HepG2 (cell line): Measurements from ENCODE around the gene BFAR. TPM values are rescaled to one million over a fixed set of nuclear protein-coding genes. Genes with fewer than 3 reads are reported as not detected.

Experiments used
- MED13 ChIP-seq: sonication (generic); formaldehyde crosslinking; IDR thresholded peaks from 2 replicates; pipeline ENCODE4 v1.5.0; 2020; ENCODE audit warnings: missing genetic modification reagents
- SPEN ChIP-seq: sonication (generic); formaldehyde crosslinking; IDR thresholded peaks from 2 replicates; pipeline ENCODE4 v1.5.1; 2020; ENCODE audit warnings: low read depth, mild to moderate bottlenecking, missing genetic modification reagents
- WIZ ChIP-seq: sonication (generic); formaldehyde crosslinking; IDR thresholded peaks from 2 replicates; pipeline ENCODE4 v1.5.1; 2020; ENCODE audit warnings: mild to moderate bottlenecking, missing genetic modification reagents
- ZKSCAN8 ChIP-seq: IDR thresholded peaks from 2 replicates; pipeline ENCODE4 v1.6.1; 2016; ENCODE audit warnings: borderline replicate concordance, missing genetic modification reagents, missing compliant biosample characterization
- ZNF101 ChIP-seq: sonication (generic); formaldehyde crosslinking; IDR thresholded peaks from 2 replicates; pipeline ENCODE4 v1.4.0; 2020; ENCODE audit warnings: mild to moderate bottlenecking, low read depth, missing genetic modification reagents, borderline replicate concordance
- ZNF160 ChIP-seq: sonication (generic); formaldehyde crosslinking; IDR thresholded peaks from 2 replicates; pipeline ENCODE4 v1.8.0; 2022; ENCODE audit warnings: mild to moderate bottlenecking, inconsistent platforms, missing genetic modification reagents
- ZNF326 ChIP-seq: sonication (generic); formaldehyde crosslinking; IDR thresholded peaks from 2 replicates; pipeline ENCODE4 v1.4.0; 2020; ENCODE audit warnings: missing genetic modification reagents, borderline replicate concordance
- ZSCAN20 ChIP-seq: sonication (generic); formaldehyde crosslinking; IDR thresholded peaks from 2 replicates; pipeline ENCODE4 v1.4.0; 2020; ENCODE audit warnings: missing genetic modification reagents, mild to moderate bottlenecking, borderline replicate concordance
- polyA plus RNA-seq, 8 experiments: library from polyadenylated mRNA; depleted of rRNA in 3 of 8; stranded (reverse) in 7 of 8; unstranded in 1 of 8; fragments of >200 nt; fragmentation: Illumina TruSeq in 4 of 8; extraction: Trizol in 4 of 8; gene quantifications; 2 replicates each; pipeline versions ENCODE4 v1.2.1 to v1.2.3, GENCODE V29; 2011 to 2016; ENCODE audit warnings: low read depth in 4 of 8, missing spikeins in 1 of 8, mixed read lengths in 1 of 8; ENCODE audit not compliant: insufficient read depth in 1 of 8
- total RNA-seq, 5 experiments: library from RNA; depleted of rRNA; stranded (reverse); fragments of >200 nt; fragmentation: Illumina TruSeq; extraction: Trizol; gene quantifications; 2 replicates each; pipeline ENCODE4 v1.2.3, GENCODE V29; 2016; ENCODE audit warnings: low read depth in 1 of 5
- TF ChIP-seq, protein P1 (sequence below): sonication (generic); formaldehyde crosslinking; IDR thresholded peaks from 2 replicates; pipeline ENCODE4 v1.4.0; 2020; ENCODE audit warnings: missing genetic modification reagents
- TF ChIP-seq, protein P2 (sequence below): sonication (generic); formaldehyde crosslinking; IDR thresholded peaks from 2 replicates; pipeline ENCODE4 v1.4.0; 2020; ENCODE audit warnings: missing genetic modification reagents, borderline replicate concordance
- TF ChIP-seq, protein P3 (sequence below): IDR thresholded peaks from 2 replicates; pipeline ENCODE4 v1.6.1; 2012; ENCODE audit warnings: low read depth, low read length, improper control_type of control experiment

BFAR gene
- total and polyA plus RNA-seq, 2 of the 13 experiments (the other 11 are each of a cell fraction or from before 2014, with no cell fraction given) = 96.9 to 120 TPM

DNA sequence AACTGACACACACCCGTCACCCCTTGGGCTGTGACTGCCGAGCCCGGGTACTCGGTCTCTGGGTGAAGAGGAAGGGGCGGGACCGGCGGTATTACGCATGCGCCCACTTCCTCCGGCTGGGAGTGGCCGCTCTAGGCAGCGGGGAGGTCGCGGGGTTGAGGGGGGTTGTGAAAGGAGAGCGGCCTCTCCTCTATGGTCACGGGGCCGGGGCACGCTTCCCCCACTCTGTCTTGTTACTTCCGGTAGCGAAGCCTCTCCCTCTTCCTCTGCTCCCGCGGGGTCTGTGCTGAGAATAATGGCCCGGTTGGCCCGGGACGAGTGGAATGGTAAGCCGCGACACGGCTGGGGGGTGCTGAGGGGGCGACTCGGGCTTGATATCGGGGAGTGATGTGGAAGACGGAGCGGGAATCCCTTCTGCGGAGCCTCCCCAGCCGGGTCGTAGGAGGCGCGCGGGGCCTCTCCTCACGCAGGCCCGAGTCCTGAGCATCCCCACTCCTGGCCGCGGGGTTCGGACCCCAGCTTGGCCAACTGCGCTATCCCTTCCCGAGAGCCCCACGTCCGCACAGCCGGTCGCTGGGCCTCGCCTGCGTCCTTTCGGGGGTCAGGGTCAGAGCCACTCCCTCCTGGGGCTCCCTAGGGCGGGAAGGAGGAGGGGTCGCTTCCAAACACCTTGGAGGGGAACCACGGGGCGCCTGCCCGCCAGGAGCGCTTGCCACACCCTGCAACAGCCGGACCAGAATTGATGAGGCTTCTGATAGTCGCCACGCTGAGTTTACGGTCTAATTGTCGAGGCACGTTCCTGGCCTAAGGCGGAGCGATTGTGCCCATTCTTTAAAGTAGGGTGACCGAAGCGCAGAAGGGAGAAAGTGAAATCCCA is at the start of gene BFAR (continued):
- TF ChIP-seq ZNF101 (CRISPR knock-in tag) = 0 out of 2 replicates have a peak, but pooled peaks have one; percentile 21
- TF ChIP-seq, protein P1, sequence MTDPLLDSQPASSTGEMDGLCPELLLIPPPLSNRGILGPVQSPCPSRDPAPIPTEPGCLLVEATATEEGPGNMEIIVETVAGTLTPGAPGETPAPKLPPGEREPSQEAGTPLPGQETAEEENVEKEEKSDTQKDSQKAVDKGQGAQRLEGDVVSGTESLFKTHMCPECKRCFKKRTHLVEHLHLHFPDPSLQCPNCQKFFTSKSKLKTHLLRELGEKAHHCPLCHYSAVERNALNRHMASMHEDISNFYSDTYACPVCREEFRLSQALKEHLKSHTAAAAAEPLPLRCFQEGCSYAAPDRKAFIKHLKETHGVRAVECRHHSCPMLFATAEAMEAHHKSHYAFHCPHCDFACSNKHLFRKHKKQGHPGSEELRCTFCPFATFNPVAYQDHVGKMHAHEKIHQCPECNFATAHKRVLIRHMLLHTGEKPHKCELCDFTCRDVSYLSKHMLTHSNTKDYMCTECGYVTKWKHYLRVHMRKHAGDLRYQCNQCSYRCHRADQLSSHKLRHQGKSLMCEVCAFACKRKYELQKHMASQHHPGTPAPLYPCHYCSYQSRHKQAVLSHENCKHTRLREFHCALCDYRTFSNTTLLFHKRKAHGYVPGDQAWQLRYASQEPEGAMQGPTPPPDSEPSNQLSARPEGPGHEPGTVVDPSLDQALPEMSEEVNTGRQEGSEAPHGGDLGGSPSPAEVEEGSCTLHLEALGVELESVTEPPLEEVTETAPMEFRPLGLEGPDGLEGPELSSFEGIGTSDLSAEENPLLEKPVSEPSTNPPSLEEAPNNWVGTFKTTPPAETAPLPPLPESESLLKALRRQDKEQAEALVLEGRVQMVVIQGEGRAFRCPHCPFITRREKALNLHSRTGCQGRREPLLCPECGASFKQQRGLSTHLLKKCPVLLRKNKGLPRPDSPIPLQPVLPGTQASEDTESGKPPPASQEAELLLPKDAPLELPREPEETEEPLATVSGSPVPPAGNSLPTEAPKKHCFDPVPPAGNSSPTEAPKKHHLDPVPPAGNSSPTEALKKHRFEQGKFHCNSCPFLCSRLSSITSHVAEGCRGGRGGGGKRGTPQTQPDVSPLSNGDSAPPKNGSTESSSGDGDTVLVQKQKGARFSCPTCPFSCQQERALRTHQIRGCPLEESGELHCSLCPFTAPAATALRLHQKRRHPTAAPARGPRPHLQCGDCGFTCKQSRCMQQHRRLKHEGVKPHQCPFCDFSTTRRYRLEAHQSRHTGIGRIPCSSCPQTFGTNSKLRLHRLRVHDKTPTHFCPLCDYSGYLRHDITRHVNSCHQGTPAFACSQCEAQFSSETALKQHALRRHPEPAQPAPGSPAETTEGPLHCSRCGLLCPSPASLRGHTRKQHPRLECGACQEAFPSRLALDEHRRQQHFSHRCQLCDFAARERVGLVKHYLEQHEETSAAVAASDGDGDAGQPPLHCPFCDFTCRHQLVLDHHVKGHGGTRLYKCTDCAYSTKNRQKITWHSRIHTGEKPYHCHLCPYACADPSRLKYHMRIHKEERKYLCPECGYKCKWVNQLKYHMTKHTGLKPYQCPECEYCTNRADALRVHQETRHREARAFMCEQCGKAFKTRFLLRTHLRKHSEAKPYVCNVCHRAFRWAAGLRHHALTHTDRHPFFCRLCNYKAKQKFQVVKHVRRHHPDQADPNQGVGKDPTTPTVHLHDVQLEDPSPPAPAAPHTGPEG = peak; percentile 92
- peak; percentile 97 for TF ChIP-seq SPEN
- 0 out of 2 replicates have a peak, but pooled peaks have one; percentile 79 for TF ChIP-seq ZSCAN20 (CRISPR knock-in tag)
- TF ChIP-seq ZNF160 (CRISPR knock-in tag) = no peak
- TF ChIP-seq ZKSCAN8 (CRISPR knock-in tag) = peak; percentile 91
- no peak for TF ChIP-seq ZNF326 (CRISPR knock-in tag)
- peak; percentile 72 for TF ChIP-seq MED13 (CRISPR knock-in tag)
- TF ChIP-seq, protein P2, sequence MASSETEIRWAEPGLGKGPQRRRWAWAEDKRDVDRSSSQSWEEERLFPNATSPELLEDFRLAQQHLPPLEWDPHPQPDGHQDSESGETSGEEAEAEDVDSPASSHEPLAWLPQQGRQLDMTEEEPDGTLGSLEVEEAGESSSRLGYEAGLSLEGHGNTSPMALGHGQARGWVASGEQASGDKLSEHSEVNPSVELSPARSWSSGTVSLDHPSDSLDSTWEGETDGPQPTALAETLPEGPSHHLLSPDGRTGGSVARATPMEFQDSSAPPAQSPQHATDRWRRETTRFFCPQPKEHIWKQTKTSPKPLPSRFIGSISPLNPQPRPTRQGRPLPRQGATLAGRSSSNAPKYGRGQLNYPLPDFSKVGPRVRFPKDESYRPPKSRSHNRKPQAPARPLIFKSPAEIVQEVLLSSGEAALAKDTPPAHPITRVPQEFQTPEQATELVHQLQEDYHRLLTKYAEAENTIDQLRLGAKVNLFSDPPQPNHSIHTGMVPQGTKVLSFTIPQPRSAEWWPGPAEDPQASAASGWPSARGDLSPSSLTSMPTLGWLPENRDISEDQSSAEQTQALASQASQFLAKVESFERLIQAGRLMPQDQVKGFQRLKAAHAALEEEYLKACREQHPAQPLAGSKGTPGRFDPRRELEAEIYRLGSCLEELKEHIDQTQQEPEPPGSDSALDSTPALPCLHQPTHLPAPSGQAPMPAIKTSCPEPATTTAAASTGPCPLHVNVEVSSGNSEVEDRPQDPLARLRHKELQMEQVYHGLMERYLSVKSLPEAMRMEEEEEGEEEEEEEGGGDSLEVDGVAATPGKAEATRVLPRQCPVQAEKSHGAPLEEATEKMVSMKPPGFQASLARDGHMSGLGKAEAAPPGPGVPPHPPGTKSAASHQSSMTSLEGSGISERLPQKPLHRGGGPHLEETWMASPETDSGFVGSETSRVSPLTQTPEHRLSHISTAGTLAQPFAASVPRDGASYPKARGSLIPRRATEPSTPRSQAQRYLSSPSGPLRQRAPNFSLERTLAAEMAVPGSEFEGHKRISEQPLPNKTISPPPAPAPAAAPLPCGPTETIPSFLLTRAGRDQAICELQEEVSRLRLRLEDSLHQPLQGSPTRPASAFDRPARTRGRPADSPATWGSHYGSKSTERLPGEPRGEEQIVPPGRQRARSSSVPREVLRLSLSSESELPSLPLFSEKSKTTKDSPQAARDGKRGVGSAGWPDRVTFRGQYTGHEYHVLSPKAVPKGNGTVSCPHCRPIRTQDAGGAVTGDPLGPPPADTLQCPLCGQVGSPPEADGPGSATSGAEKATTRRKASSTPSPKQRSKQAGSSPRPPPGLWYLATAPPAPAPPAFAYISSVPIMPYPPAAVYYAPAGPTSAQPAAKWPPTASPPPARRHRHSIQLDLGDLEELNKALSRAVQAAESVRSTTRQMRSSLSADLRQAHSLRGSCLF (CRISPR knock-in tag) = no peak
- TF ChIP-seq WIZ (CRISPR knock-in tag) = peak; percentile 73; the same call in 1 of the 2 replicates
- TF ChIP-seq, protein P3, sequence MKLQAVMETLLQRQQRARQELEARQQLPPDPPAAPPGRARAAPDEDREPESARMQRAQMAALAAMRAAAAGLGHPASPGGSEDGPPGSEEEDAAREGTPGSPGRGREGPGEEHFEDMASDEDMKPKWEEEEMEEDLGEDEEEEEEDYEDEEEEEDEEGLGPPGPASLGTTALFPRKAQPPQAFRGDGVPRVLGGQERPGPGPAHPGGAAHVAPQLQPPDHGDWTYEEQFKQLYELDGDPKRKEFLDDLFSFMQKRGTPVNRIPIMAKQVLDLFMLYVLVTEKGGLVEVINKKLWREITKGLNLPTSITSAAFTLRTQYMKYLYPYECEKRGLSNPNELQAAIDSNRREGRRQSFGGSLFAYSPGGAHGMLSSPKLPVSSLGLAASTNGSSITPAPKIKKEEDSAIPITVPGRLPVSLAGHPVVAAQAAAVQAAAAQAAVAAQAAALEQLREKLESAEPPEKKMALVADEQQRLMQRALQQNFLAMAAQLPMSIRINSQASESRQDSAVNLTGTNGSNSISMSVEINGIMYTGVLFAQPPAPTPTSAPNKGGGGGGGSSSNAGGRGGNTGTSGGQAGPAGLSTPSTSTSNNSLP = peak; percentile 55
